ENCODE data around the gene LRRC8D.
"Not testable (repeated sequence)": the region's sequence is repeated elsewhere in the genome, so short reads cannot be mapped to it uniquely, and the experiment has no call there.

LRRC8D gene

DNA sequence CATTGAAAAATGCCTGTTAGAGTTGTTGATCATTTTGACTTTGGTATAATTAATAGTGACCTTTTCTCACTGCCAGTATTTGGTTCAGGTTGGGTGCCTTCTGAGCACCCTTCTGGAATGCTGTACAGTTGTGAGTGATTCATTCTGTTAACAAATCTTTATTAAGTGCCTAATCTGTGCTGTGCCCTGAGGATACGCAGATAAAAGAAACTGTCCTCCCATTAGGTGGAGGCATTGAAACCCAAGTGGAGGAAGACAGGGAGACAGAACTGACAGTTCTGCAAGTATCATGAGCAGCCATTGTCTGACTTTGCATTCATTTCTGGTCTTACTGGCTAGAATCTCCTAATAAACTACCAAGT is 97.9 kb downstream of the LRRC8D start:
- no peak for DNase-seq

DNA sequence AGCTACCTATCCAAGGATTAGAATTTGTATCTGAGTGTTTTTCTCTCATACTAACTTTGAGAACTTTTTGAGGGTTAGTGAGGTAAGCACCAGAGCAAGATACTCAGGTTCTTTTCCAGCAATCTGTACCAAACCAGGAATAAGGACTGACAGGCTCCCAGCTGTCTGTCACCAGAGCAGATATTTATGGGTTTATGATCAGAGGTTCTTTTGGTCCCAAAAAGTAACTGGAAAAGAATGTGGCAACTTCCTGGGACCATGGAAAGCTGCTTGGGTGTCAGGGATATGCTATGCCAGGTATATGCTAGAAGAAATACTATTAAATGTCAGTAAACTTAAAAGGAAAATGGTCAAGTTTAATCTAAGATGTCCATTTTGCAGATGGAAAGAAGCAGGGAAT is 98.3 kb downstream of the LRRC8D start:
- no peak for DNase-seq

DNA sequence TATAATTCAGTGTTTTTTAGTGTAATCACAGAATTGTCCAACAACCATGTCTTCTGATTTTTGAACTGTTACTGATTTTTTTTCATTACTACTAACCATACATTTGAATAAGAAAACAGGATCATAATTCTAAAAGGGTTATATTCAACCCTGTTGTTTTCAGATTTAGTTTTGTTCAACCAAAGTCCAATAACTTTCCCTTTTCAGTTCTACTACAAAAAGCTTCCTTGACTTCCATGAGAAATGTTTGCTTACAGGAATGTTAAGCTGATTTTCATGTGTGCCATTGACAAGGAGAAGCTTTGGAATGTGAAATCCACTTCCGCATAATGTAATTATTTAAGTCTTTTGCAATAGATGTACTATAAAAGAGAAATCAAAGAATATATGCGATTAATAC is 102.1 kb downstream of the LRRC8D start:
- no peak for DNase-seq

DNA sequence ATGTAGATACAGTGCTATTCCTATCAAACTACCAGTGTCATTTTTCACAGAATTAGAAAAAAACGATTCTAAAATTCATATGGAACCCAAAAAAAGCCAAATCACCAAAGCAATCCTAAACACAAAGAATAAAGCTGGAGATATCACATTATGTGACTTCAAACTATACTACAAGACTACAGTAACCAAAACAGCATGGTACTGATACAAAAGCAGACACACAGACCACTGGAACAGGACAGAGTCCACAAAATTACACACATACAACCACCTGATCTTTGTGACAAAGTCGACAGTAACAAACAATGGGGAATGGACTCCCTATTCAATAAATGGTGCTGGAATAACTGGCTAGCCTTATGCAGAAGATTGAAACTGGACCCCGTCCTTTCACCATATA is 102.7 kb downstream of the LRRC8D start:
- no peak for DNase-seq

DNA sequence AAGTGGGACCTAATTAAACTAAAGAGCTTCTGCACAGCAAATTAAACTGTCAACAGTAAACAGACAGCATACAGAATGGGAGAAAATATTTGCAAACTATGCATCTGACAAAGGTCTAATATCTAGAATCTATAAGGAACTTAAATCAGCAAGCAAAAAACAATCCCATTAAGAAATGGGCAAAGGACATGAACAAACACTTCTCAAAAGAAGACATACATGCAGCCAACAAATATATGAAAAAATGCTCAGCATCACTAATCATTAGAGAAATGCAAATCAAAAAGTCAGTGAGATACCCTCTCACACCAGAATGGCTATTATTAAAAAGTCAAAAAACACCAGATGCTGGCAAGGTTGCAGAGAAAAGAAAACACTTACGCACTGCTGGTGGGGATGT is 103.2 kb downstream of the LRRC8D start:
- not testable (repeated sequence) for DNase-seq

DNA sequence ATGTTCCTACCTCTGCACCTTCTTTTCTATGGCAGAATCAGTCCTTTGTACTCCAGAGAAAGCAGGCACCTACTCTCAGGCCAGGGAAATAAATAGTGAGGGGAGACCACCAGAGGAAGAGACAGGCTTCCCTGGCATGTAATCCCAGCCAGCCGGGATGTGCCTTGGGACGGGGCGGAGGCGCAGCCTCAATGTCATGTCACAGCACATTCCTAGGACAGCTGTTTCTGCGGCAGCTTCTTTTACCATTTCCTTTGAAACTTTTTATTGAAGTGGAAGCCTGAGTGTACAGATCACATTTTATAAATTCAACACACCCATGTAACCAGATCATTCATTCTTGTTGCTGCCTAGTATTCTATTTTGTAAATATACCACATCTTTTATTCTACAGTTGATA is 106.2 kb downstream of the LRRC8D start:
- DNase-seq = no peak

DNA sequence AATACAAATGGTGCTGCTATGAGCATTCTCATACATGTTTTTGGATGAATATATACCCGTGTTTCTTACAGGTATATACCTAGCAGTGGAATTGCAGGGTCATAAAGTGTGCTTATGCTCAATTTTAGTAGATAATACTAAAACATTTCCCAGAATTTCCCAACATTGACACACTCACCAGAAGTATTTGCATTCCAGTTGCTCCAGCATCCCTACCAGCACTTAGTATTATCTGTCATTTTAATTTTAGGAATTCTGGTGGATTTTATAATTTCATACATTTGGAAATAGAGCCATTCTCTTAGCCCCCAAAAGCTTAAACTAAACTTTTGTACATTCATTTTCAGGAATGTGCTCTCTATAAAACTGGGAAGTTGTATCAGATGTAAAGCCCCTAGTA is 106.6 kb downstream of the LRRC8D start:
- no peak for DNase-seq

DNA sequence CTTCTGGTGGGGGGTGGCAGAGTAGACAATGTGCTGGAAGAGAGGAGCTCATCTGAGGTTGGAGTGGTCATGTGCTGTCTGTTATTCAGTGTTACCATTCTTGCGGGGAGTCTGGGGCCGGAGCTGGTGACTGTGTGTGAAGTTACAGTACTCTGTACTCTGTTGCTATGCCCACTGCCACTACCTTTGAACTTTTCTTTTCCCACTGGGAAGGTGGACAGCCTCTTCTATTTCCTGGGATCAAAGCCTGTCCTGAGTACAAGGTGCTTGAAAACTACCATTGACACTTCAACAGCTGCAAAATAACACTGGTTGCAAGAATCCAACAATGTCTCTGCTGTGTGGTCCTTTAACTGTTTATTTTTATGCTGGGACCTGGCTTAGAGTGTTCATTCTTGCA is 107.7 kb downstream of the LRRC8D start:
- DNase-seq = no peak

DNA sequence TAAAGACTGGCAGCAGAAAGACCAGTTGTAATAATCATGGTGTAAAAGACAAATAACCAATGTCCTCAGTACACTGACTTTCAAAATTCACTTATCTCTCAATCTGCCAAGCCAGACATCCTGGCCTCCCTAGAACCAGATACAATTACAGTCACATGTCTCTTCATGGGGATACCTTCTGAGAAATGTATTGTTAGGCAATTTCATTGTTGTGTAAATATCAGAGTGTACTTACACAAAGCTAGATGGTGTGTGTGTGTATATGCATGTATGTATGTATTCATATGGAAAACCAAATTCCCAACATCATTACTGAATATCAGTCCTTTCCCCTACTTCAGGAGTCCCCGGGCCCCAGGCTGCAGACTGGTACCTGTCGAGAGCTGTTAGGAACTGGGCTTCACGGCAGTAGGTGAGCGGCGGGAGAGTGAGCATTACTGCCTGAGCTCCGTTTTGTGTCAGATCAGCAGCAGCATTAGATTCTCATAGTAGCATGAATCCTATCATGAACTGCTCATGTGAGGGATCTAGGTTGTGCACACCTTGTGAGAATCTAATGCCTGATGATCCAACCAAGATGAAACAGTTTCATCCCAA is 108.7 kb downstream of the LRRC8D start:
- DNase-seq = no peak

DNA sequence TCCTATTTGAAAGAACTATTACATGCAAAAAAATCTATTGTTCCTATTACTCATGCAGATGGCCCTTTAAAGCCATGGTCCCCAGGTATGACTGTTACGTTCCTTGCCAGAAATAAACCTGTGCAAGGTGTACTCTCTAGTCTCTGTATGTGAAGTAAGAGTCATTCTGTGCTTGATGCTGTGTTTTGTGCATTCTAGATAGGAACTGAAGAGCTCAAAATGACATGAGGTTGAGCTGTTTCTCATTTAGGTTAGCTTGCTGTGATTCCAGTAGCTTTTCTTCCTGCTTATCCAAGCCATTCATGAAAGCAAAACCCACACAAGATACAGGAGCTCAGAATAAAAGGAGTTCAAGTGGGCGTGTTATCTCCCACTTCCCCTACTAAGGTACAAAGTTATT is 109.7 kb downstream of the LRRC8D start:
- DNase-seq = no peak

DNA sequence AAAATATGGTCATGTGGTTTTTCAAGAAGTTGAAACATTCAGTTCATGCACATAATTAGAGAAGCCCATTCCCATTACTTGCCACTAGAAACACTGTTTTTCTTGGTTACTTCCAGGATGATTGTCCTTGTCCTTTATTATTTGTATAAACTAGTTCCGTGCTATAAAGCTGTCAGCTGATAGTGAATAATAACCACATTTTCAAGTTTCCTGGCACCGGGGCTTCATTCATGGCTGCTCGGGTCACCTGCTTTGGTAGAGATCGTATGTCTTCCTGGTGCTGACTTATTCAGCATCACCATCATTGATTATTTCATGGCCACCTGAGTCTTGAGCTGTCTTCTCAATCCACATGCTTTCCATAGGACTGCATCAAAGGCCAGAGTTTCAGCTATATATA is 111.1 kb downstream of the LRRC8D start:
- no peak for DNase-seq

DNA sequence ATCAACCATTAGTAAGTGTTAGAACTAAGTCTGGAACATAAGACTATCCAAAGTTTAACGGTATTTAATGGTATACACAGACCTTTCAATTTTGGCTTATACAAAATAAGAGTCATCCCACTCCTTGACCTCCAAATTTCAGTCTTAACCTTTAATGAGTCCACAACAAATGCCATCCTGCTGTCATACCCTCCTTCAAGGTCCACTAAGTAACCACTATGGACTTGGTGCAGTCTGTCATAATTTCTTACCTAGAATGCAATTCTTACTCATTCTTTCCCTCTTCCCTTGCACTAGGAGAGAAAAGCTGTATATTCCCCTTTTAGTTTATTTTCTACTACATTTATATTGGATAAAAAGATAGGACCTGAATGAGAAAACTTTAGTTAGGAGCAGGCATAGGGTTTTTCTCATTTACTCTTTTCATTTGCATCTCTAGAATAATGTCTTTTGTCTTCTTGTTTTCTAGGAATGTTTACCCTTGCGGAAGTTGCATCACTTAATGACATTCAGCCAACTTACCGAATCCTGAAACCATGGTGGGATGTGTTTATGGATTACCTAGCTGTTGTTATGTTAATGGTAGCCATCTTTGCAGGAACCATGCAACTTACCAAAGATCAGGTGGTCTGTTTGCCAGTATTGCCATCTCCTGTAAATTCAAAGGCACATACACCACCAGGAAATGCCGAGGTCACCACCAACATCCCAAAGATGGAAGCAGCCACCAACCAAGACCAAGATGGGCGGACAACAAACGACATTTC is 111.9 kb downstream of the LRRC8D start:
- no peak for DNase-seq

DNA sequence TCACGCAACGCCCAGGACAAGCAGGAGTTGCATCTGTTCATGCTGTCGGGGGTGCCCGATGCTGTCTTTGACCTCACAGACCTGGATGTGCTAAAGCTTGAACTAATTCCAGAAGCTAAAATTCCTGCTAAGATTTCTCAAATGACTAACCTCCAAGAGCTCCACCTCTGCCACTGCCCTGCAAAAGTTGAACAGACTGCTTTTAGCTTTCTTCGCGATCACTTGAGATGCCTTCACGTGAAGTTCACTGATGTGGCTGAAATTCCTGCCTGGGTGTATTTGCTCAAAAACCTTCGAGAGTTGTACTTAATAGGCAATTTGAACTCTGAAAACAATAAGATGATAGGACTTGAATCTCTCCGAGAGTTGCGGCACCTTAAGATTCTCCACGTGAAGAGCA is 113.6 kb downstream of the LRRC8D start:
- DNase-seq = no peak

DNA sequence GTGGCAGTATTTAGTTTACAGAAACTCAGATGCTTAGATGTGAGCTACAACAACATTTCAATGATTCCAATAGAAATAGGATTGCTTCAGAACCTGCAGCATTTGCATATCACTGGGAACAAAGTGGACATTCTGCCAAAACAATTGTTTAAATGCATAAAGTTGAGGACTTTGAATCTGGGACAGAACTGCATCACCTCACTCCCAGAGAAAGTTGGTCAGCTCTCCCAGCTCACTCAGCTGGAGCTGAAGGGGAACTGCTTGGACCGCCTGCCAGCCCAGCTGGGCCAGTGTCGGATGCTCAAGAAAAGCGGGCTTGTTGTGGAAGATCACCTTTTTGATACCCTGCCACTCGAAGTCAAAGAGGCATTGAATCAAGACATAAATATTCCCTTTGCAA is 114.4 kb downstream of the LRRC8D start:
- no peak for DNase-seq

DNA sequence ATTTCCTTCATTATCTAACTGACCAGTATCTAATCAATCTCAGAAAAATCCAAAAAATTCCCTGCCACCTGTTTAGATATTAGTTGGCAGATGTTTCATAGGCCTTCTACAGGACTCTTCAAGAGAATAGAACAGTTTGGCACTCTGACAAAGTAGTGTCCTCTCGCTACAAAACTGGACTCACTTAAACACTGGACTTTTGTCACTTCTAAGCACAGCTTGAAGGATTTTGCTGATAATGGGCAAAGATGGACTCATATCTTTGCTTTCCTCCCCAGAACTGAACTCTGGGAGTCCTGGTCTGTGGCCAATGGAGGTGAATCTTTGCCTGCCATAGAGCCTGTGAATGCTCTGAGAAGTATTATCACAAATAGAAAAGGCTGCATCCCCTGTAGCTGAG is 115.9 kb downstream of the LRRC8D start:
- no peak for DNase-seq

DNA sequence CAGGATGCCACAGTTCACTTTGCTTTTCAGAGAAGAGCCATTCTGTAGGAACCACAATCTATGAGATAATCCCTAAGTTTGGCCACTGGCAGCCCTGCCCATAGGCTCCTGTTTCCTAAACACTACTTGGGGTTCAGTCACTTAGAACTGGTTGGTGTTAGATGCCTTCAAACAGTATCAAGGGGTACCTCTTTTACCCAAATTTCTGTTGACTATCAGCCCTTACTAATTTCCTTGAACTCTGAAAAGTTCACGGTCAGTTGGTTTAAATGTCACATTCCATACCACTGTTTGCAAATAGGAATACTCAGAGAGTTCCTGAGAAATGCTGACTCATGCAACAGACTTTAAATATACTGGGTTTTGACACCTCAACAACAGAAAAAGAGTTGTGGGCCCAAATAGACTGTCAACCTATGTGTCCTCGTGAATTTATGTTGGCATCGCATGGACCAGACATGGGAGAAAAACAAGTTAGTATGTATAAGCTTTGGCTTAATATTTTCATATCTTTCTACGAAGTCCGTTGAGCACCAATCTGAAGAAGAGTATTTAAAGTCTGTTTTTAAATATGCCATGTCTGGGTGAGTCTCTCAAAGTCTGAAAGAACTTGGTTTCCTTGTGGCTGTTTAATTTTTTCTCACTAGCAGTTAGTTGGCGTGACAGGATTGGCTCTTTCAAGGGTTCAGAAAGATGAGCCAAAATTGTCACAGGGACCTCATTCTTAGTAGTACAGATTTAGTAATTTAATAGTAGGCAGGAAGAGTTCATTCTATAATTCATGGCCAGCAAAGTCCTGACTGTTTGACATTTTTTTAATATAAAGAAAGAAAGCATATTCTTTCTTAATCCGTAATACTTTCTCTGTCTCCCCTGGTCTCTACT is 117.6 kb downstream of the LRRC8D start:
- DNase-seq = no peak

DNA sequence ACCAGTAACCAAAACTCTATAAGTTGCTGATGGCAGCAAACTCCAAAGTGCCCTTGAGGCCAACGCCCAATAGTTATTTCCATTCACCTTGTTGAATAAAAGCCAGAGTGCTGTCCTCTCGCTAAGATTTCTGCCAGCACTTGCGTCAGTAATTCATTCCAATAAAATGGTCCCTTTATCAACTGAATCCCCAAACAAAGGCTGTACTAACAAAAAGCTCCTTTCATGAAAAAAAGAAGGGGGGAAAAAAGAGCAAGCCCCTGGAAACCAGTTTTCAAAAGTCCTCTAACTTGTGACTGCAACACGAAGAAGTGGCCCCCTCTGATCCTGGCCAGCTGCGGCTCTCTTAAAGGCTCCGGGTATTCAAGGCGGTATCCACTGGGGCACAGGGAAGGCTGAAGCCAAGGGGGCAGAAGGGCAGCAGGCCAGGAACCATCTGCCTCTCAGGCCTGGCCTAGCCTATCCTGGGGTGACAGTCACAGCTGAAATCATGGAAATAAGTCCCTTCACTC is 118.3 kb downstream of the LRRC8D start:
- DNase-seq = no peak

DNA sequence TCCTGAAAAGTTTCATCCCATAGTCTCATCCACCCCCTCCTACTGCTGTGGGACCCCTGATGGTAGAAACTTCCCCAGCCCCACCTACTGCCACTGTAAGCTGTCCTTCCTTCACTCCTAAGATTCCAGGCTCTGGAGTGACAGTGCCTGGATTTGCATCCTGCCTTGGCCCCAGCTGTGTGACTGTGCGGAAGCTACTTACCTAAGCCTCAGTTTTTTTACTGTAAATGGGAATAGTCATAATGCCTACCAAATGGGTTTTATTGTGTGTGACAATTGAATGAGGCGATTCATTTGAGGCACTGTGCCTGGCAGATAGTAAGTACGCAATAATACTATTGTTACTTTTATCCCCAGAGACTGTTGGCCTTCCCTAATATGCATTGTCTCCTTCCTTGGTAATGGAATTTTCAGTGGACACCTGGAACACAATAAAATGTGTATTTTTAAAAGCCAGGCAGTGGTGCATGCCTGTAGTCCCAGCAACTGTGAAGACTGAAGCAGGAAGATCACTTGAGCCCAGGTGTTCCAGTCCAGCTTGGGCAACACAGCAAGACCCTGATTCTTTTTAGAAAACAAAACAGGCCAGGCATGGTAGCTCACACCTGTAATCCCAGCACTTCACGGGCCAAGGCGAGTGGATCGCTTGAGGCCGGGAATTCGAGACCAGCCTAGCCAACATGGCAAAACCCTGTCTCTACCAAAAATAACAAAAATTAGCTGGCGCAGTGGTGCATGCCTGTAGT is 119.0 kb downstream of the LRRC8D start:
- DNase-seq = no peak

DNA sequence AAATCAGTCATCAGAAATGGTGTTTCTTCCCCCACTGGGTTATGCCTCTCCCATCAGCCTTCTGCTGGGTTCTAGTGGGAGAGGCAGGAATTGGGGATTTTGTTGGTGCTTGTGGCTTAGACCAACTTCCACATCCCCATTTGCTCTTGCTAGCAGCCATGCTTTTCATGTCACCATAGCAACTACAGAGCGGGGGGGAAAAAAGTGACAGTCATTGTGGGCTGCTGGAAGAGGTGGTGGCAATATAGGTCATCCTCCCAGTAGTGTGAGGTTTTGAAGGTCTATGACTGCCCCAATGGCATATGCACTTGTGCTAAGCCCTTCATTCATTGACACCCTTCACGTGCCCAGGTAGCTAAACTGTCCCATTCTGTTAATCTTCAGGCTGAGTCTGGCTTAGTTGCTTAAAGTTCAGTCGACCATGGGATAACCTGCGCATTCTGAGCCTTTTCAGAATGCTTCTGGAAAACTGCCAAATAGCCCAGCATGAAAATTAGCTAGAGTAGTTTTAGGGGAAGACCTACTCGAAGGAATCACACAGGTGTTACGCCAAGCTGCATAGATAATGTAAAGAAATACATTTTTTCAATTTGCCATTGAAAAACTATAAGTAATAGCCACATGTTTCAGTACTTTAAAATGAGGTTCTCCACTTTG is 120.4 kb downstream of the LRRC8D start:
- DNase-seq = no peak

DNA sequence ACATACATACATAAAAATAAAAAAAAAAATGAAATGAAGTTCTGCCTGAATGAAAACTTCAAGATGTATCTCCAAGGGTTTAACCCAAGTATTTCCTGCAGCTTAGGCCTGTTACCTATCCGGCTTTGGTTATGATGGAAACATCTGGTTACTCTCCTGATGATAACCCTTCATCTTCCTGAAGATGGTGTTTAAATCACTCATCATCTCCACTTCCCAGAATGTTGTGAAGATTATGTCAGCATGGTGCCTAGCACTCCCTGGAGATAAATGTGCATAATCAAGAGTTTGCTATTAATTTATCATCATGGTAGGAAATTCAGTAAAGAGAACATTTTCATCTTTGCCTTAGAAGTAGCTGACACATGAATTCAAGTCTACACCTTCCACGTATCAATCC is 121.2 kb downstream of the LRRC8D start:
- no peak for DNase-seq

DNA sequence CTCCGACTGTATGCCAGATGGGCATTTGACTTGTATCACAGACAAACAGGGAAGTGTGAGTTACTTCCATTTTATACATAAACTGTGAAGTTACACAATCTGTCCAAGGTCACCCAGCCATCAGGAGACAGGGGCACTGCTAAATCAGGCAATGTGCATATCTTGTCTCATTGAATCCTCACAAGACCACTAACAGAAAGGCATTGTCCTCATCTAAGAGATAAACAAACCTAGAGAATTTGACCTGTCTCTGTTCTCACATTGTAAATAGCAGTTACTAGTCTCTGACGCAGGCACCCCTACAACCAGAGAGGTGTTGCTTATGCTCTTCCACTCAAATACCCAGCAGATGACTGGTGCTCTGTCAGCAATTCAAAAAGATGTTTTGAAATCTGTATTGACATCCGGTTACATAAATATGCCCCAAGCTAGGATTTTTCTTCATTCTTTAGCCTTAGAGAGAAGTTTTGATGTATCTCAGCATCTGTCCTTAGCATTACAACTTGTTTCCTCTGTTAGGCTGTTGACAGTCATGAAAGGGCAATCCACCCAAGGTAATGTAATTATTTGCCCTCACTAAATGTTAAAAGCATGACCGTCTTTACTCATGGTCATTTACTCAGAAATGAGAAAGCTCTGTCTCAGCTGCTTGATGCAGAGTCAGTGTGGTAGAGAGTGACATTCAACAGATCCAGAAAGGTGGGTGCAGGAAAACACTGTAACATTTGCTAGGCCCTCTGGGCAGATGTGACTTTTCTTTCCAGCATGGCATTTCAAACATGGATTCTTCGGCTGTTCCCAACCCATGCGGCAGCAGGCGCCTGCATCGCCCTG is 122.2 kb downstream of the LRRC8D start:
- DNase-seq = no peak

All from NCI-H2029 treated with DMSO at 0.1 percent for 48 hours (cell line).